ENCODE data around the gene CNTNAP5.
"Not testable (repeated sequence)": the region's sequence is repeated elsewhere in the genome, so short reads cannot be mapped to it uniquely, and the experiment has no call there.

The CNTNAP5 gene

GRCh38 chr2:124319577-124319976, 294.5 kb downstream of the CNTNAP5 start:
- no peak for DNase-seq (ENCODE audit: low read depth, low spot score)

GRCh38 chr2:124320051-124320688, 295.1 kb downstream of the CNTNAP5 start:
- no peak for DNase-seq (ENCODE audit: low read depth, low spot score)

- DNase-seq (ENCODE audit: low read depth, low spot score), result no peak
Measured at GRCh38 chr2:124323321-124323720, 298.2 kb downstream of the CNTNAP5 start.

GRCh38 chr2:124325667-124326440, 300.8 kb downstream of the CNTNAP5 start:
- DNase-seq (ENCODE audit: low read depth, low spot score), result no peak

GRCh38 chr2:124327303-124327702, 302.2 kb downstream of the CNTNAP5 start:
- peak; percentile 30 for DNase-seq (ENCODE audit: low read depth, low spot score)

- no peak for DNase-seq (ENCODE audit: low read depth, low spot score)
Measured at GRCh38 chr2:124328397-124328796, 303.3 kb downstream of the CNTNAP5 start.

GRCh38 chr2:124333784-124334183, 308.7 kb downstream of the CNTNAP5 start:
- no peak for DNase-seq (ENCODE audit: low read depth, low spot score)

GRCh38 chr2:124335058-124335457, 310.0 kb downstream of the CNTNAP5 start:
- DNase-seq (ENCODE audit: low read depth, low spot score), result no peak

GRCh38 chr2:124339709-124340108, 314.6 kb downstream of the CNTNAP5 start:
- DNase-seq (ENCODE audit: low read depth, low spot score), result no peak

- no peak for DNase-seq (ENCODE audit: low read depth, low spot score)
Measured at GRCh38 chr2:124343827-124344498, 318.9 kb downstream of the CNTNAP5 start.

GRCh38 chr2:124347209-124347608, 322.1 kb downstream of the CNTNAP5 start:
- peak; percentile 58 for DNase-seq (ENCODE audit: low read depth, low spot score)

GRCh38 chr2:124353656-124354055, 328.6 kb downstream of the CNTNAP5 start:
- DNase-seq (ENCODE audit: low read depth, low spot score), result no peak

- DNase-seq (ENCODE audit: low read depth, low spot score), result no peak
Measured at GRCh38 chr2:124354466-124354865, 329.4 kb downstream of the CNTNAP5 start.

- not testable (repeated sequence) for DNase-seq (ENCODE audit: low read depth, low spot score)
Measured at GRCh38 chr2:124361966-124362365, 336.9 kb downstream of the CNTNAP5 start.

- DNase-seq (ENCODE audit: low read depth, low spot score), result no peak
Measured at GRCh38 chr2:124369181-124369580, 344.1 kb downstream of the CNTNAP5 start.

GRCh38 chr2:124380221-124380749, 355.2 kb downstream of the CNTNAP5 start:
- DNase-seq (ENCODE audit: low read depth, low spot score), result no peak

GRCh38 chr2:124382067-124382618, 357.1 kb downstream of the CNTNAP5 start:
- DNase-seq (ENCODE audit: low read depth, low spot score), result no peak

GRCh38 chr2:124395961-124396360, 370.9 kb downstream of the CNTNAP5 start:
- no peak for DNase-seq (ENCODE audit: low read depth, low spot score)

- no peak for DNase-seq (ENCODE audit: low read depth, low spot score)
Measured at GRCh38 chr2:124402274-124402673, 377.2 kb downstream of the CNTNAP5 start.

- not testable (repeated sequence) for DNase-seq (ENCODE audit: low read depth, low spot score)
Measured at GRCh38 chr2:124407836-124408534, 382.9 kb downstream of the CNTNAP5 start.

GRCh38 chr2:124424074-124424473, 399.0 kb downstream of the CNTNAP5 start:
- DNase-seq (ENCODE audit: low read depth, low spot score), result no peak
